SK-N-SH treated with all-trans-retinoic acid at 6 μM for 48 hours (cell line): ENCODE results near the gene TMPRSS5.

Source experiments
- ARNTL ChIP-seq: fragments of 450-650 bp; formaldehyde crosslinking; IDR thresholded peaks from 2 replicates; pipeline ENCODE4 v1.5.0; 2020; ENCODE audit warnings: low read depth, mild to moderate bottlenecking, moderate library complexity, borderline replicate concordance
- CSDC2 ChIP-seq: fragments of 250-450 bp; sonication (Bioruptor Pico); IDR thresholded peaks from 2 replicates; pipeline ENCODE4 v1.5.0; 2020; ENCODE audit warnings: mild to moderate bottlenecking, moderate library complexity
- ESRRG ChIP-seq: fragments of 250-450 bp; sonication (Bioruptor Pico); IDR thresholded peaks from 2 replicates; pipeline ENCODE4 v1.6.1; 2021; ENCODE audit warnings: mild to moderate bottlenecking
- ISL1 ChIP-seq: fragments of 250-450 bp; sonication (Bioruptor Pico); IDR thresholded peaks from 2 replicates; pipeline ENCODE4 v2.1.2; 2022; ENCODE audit warnings: mild to moderate bottlenecking, moderate library complexity
- RARB ChIP-seq: fragments of 250-450 bp; sonication (Bioruptor Pico); IDR thresholded peaks from 2 replicates; pipeline ENCODE4 v1.8.0; 2021; ENCODE audit warnings: mild to moderate bottlenecking, moderate library complexity
- TCF4 ChIP-seq: fragments of 250-450 bp; sonication (Bioruptor Pico); IDR thresholded peaks from 2 replicates; pipeline ENCODE4 v1.8.0; 2021; ENCODE audit warnings: mild to moderate bottlenecking, moderate library complexity, borderline replicate concordance
- TOX ChIP-seq: fragments of 250-450 bp; sonication (Bioruptor Pico); IDR thresholded peaks from 2 replicates; pipeline ENCODE4 v1.8.0; 2021; ENCODE audit warnings: mild to moderate bottlenecking, moderate library complexity, borderline replicate concordance
- ZFP30 ChIP-seq: fragments of 450-650 bp; formaldehyde crosslinking; IDR thresholded peaks from 2 replicates; pipeline ENCODE4 v1.5.0; 2022; ENCODE audit warnings: mild to moderate bottlenecking, moderate library complexity

DNA sequence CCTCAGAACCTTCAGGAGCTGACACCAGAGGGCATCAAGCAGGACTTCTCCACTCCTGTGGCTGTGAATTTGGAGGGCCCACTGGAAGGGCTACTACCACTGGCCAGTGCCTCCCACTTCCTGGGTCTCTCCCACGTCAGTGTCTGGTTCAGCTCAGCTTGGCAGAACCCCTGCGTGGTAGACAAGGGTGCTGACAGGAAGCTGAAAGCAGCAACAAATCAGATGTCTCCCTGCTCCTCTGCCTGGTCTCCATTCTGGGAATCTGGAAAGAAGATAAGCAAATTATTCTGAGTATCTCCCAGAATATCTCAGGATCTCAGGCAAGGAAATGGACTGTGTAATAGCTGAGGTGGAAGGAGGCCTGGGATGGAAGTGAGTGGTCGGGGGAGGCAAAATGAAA, 61.5 kb downstream of the TMPRSS5 start:
- TF ChIP-seq ISL1 (CRISPR knock-in tag) (no peak), ZFP30 (CRISPR knock-in tag) (no peak), ESRRG (CRISPR knock-in tag) (no peak), RARB (no peak), ARNTL (CRISPR knock-in tag) (no peak), TCF4 (CRISPR knock-in tag) (peak; percentile 56; the same call in 1 of the 2 replicates), TOX (CRISPR knock-in tag) (no peak), CSDC2 (CRISPR knock-in tag) (no peak)
